ENCODE results near the gene TLK1. TPM values are rescaled to one million over a fixed set of nuclear protein-coding genes. Genes with fewer than 3 reads are reported as not detected.

Gene TLK1
- total RNA-seq, 2 experiments from 2014 or later = 29.7 to 150 TPM

DNA sequence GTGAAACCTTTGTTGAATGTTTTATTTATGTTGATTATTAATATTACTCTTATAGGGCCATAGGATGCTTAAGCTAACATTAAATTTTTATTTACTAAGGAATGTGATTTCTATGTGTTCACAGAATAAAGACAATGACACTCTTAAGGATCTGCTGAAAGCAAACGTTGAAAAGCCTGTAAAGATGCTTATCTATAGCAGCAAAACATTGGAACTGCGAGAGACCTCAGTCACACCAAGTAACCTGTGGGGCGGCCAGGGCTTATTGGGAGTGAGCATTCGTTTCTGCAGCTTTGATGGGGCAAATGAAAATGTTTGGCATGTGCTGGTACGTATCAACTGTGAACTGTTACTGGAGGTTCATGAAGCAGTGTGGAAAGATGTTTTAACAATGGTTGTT is 211.3 kb downstream of the TLK1 start:
- H4K20me1 ChIP-seq (ENCODE audit: insufficient read depth, low read length) = peaks cover 5% of the 10 kb centered on the region
- H3K4me3 ChIP-seq (ENCODE audit: low read depth, low read length, poor library complexity, severe bottlenecking) = no peak overlapping the region
- no peaks in the 10 kb centered on the region for H3K9me2 ChIP-seq (ENCODE audit: insufficient read depth, low read length)
- peaks cover 75% of the 10 kb centered on the region for H3K36me3 ChIP-seq (ENCODE audit: insufficient read depth, low read length)
- H3K4me1 ChIP-seq (ENCODE audit: insufficient read depth, low read length, poor library complexity, severe bottlenecking) = peaks cover 14% of the 10 kb centered on the region
- CTCF ChIA-PET (ENCODE audit: unreplicated experiment) = no interaction called here
- no peak overlapping the region for H3K27ac ChIP-seq (ENCODE audit: low read depth, low read length, poor library complexity, severe bottlenecking)
- BruUV-seq (replicated peaks) = no TSS peak
- POLR2A ChIA-PET = interaction anchor here (0.7 to 1.3 kb wide), 4 partner anchors 9 to 21 kb away, joined by 3 to 4 read pairs (median 4); partner anchors contain the start of gene GORASP2
- H3K9me3 ChIP-seq (ENCODE audit: low read length) = 0 out of 2 replicates have a peak, but pooled peaks cover 5% of the 10 kb centered on the region
- H3K79me2 ChIP-seq (ENCODE audit: insufficient read depth, low read depth, low read length) = peaks cover 58% of the 10 kb centered on the region
- TF ChIP-seq, protein P1, sequence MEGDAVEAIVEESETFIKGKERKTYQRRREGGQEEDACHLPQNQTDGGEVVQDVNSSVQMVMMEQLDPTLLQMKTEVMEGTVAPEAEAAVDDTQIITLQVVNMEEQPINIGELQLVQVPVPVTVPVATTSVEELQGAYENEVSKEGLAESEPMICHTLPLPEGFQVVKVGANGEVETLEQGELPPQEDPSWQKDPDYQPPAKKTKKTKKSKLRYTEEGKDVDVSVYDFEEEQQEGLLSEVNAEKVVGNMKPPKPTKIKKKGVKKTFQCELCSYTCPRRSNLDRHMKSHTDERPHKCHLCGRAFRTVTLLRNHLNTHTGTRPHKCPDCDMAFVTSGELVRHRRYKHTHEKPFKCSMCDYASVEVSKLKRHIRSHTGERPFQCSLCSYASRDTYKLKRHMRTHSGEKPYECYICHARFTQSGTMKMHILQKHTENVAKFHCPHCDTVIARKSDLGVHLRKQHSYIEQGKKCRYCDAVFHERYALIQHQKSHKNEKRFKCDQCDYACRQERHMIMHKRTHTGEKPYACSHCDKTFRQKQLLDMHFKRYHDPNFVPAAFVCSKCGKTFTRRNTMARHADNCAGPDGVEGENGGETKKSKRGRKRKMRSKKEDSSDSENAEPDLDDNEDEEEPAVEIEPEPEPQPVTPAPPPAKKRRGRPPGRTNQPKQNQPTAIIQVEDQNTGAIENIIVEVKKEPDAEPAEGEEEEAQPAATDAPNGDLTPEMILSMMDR (conservative IDR thresholded peaks at IDR 0.05; ENCODE audit: low read length) = no peak
- no peak for TF ChIP-seq EZH2phosphoT487 (IDR thresholded peaks at IDR 0.05; ENCODE audit: borderline replicate concordance, low read depth, low read length)
- H3K4me2 ChIP-seq (ENCODE audit: low read length) = no peak overlapping the region
- no peak overlapping the region for H2AFZ ChIP-seq (ENCODE audit: low read length)
- DNase-seq (ENCODE audit: low spot score) = no peak
- intact Hi-C loops (cut with micrococcal nuclease; ENCODE audit: unreplicated experiment) = no loop called here

DNA sequence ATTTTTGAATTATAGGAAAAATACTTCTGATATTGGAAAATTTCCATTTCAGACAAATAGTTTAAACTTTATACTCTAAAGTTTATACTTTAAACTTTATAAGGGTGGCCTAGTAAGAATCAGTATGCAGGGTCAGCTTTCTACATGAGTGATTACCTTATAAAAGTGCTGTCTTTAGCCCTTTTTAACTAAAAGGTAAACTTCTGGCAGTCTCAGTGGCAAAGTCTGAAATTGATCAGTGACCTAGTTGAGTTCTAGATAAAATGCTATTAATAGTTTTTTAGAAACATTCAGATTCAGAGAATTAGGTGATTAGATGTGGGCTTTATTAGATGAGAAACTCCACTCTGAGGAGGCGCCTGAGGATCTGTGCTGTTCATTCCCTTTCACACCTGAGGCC is 216.1 kb downstream of the TLK1 start:
- POLR2A ChIA-PET = interaction anchor here (0.6 to 1.8 kb wide), 4 partner anchors 10 to 13 kb away, joined by 3 to 8 read pairs (median 3); no protein-coding TSS in a partner anchor
- no peak for DNase-seq (ENCODE audit: low spot score)
- Histone ChIP-seq H3K36me3 (ENCODE audit: insufficient read depth, low read length) (peaks cover 66% of the 10 kb centered on the region), H3K4me2 (ENCODE audit: low read length) (no peak overlapping the region), H3K9me3 (ENCODE audit: low read length) (0 out of 2 replicates have a peak, but pooled peaks cover 5% of the 10 kb centered on the region), H4K20me1 (ENCODE audit: insufficient read depth, low read length) (peaks cover 23% of the 10 kb centered on the region), H3K27ac (ENCODE audit: low read depth, low read length, poor library complexity, severe bottlenecking) (no peak overlapping the region), H3K79me2 (ENCODE audit: insufficient read depth, low read depth, low read length) (peaks cover 100% of the 10 kb centered on the region), H3K9me2 (ENCODE audit: insufficient read depth, low read length) (no peaks in the 10 kb centered on the region), H3K4me3 (ENCODE audit: low read depth, low read length, poor library complexity, severe bottlenecking) (no peak overlapping the region), H2AFZ (ENCODE audit: low read length) (no peak overlapping the region), H3K4me1 (ENCODE audit: insufficient read depth, low read length, poor library complexity, severe bottlenecking) (peaks cover 10% of the 10 kb centered on the region)
- intact Hi-C loops (cut with micrococcal nuclease; ENCODE audit: unreplicated experiment) = no loop called here
- no TSS peak for BruUV-seq (replicated peaks)
- CTCF ChIA-PET (ENCODE audit: unreplicated experiment) = no interaction called here
- TF ChIP-seq, protein P1 (conservative IDR thresholded peaks at IDR 0.05; ENCODE audit: low read length) = no peak
- TF ChIP-seq EZH2phosphoT487 (IDR thresholded peaks at IDR 0.05; ENCODE audit: borderline replicate concordance, low read depth, low read length) = no peak

DNA sequence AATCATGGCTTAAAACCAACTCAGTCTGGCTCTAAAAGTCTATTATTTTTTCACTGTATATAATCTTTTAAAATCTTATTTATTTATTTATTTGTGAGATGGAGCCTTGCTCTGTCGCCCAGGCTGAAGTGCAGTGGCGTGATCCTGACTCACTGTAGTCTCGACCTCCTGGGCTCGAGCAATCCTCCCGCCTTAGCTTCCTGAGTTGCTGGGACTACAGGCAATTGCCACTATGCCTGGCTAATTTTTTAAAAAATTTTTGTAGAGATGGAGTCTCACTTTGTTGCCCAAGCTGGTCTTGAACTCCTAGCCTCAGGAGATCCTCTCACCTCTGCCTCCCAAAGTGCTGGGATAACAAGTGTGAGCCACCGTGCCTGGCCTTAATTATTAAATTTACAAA is 217.1 kb downstream of the TLK1 start:
- Histone ChIP-seq H3K4me1 (ENCODE audit: insufficient read depth, low read length, poor library complexity, severe bottlenecking) (peaks cover 9% of the 10 kb centered on the region), H3K9me3 (ENCODE audit: low read length) (0 out of 2 replicates have a peak, but pooled peaks cover 5% of the 10 kb centered on the region), H3K79me2 (ENCODE audit: insufficient read depth, low read depth, low read length) (peaks cover 100% of the 10 kb centered on the region), H4K20me1 (ENCODE audit: insufficient read depth, low read length) (peaks cover 31% of the 10 kb centered on the region), H3K4me2 (ENCODE audit: low read length) (no peak overlapping the region), H3K36me3 (ENCODE audit: insufficient read depth, low read length) (peaks cover 61% of the 10 kb centered on the region), H3K4me3 (ENCODE audit: low read depth, low read length, poor library complexity, severe bottlenecking) (no peak overlapping the region), H3K9me2 (ENCODE audit: insufficient read depth, low read length) (no peaks in the 10 kb centered on the region), H3K27ac (ENCODE audit: low read depth, low read length, poor library complexity, severe bottlenecking) (no peak overlapping the region), H2AFZ (ENCODE audit: low read length) (no peak overlapping the region)
- CTCF ChIA-PET (ENCODE audit: unreplicated experiment) = no interaction called here
- POLR2A ChIA-PET = interaction anchor here (0.8 kb wide), 1 partner anchor 10 kb away, joined by 3 read pairs; no protein-coding TSS in a partner anchor
- no peak for TF ChIP-seq EZH2phosphoT487 (IDR thresholded peaks at IDR 0.05; ENCODE audit: borderline replicate concordance, low read depth, low read length)
- TF ChIP-seq, protein P1 (conservative IDR thresholded peaks at IDR 0.05; ENCODE audit: low read length) = no peak
- DNase-seq (ENCODE audit: low spot score) = no peak
- intact Hi-C loops (cut with micrococcal nuclease; ENCODE audit: unreplicated experiment) = no loop called here
- BruUV-seq (replicated peaks) = no TSS peak
